A673 (cell line): ENCODE results near the gene VAMP1.

Experiments used
- CTCF ChIP-seq: fragments of 300-800, 200-600 bp; sonication (generic); conservative IDR thresholded peaks from 2 replicates; pipeline ENCODE4 v1.5.1; 2017; ENCODE audit warnings: low read depth, mild to moderate bottlenecking, antibody characterized with exemption, low read length, moderate library complexity, mixed read lengths
- EZH2 ChIP-seq: fragments of 200-600 bp; sonication (generic); IDR thresholded peaks from 2 replicates; pipeline ENCODE4 v1.6.1; 2017; ENCODE audit warnings: borderline replicate concordance, low read depth, mild to moderate bottlenecking, mixed read lengths, antibody characterized with exemption, low read length; ENCODE audit not compliant: poor library complexity, severe bottlenecking

GRCh38 chr12:6459004-6459337 lies 11.5 kb downstream of the VAMP1 start:
- no peak for TF ChIP-seq CTCF
- TF ChIP-seq EZH2 = no peak
